WI38 (cell line): ENCODE results near the gene INSRR.

ENCODE experiments used
- H3K4me3 ChIP-seq: 2 replicates; pipeline ENCODE4 v1.5.1; 2011; ENCODE audit warnings: low read depth, mild to moderate bottlenecking, control low read depth, low read length
- TF ChIP-seq, protein P1 (sequence below): IDR thresholded peaks from 2 replicates; pipeline ENCODE4 v1.5.1; 2012; ENCODE audit warnings: low read depth, mild to moderate bottlenecking, control low read depth, low read length

Gene INSRR

DNA sequence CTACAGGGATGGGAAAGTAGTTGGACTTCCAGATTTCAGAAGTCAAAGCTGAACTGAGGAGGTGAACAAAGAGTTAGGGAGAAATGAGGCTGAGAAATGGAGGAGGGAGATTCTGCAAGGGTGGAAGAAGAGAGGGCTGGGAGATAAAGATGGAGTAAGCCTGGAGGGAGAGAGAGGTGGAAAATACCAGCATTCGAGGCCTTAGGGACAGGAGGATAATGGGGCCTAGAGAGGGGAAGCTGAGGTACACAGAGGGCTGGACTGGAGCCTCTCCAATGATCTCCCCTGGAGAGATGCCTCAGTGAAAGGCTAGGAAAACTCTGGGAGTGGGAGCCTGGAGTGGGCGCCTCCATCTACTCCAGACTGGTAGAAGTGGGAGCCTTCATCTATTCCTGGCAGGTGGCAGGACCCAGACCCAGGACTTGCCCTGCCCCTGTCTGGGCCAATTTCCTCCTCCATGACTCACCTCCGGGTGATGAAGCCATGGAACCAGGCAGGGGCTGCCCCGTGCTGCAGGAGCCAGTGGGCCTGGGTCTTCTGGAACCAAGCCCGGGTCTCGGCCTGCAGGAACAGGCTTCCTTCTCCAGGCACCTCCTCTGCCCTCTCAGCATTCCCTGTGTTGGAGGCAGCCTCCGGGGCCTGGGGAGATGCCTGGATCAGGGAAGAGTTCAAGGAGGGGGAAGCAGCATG lies 44.2 kb downstream of the INSRR start:
- TF ChIP-seq, protein P1, sequence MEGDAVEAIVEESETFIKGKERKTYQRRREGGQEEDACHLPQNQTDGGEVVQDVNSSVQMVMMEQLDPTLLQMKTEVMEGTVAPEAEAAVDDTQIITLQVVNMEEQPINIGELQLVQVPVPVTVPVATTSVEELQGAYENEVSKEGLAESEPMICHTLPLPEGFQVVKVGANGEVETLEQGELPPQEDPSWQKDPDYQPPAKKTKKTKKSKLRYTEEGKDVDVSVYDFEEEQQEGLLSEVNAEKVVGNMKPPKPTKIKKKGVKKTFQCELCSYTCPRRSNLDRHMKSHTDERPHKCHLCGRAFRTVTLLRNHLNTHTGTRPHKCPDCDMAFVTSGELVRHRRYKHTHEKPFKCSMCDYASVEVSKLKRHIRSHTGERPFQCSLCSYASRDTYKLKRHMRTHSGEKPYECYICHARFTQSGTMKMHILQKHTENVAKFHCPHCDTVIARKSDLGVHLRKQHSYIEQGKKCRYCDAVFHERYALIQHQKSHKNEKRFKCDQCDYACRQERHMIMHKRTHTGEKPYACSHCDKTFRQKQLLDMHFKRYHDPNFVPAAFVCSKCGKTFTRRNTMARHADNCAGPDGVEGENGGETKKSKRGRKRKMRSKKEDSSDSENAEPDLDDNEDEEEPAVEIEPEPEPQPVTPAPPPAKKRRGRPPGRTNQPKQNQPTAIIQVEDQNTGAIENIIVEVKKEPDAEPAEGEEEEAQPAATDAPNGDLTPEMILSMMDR: no peak
- no peak overlapping the region for H3K4me3 ChIP-seq

DNA sequence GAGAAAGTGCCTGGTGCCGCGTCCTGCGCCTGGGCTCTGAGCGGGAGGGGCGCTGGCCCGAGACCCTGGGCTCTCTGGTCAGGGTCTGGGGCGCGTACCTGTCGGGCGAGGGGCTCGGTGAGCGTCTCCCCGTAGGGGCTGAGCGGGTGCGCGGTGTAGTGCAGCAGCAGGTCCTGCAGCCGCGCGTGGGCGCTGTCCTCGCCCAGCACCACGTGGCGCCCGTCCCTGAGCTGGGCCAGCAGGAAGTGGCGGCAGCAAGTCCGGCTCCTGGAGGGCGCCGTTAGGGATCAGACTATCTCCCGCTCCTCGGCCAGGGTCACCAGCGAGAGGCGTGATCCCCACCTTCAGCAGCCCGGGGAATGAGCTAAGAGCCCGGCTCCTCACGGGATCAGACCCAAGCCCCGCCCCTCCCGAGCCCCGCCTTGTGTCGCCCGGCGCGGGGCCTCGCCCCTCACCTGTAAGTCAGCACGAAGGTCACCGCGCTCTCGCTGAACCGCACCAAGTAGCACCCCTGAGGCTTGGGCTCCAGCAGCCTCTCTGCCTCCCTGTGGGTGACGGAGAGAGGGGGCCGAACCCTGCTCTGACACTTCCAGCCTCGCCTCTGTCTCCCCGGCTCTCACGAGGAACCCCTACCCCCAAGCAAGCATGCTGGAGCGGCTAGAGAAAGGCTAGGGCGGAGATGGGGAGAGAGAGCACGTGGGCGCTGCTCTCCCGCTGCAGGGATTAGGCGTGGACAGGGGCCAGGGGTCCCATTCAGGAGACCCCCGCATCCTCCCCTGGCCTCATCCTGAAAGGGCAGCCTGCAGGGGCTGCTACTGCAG lies 45.0 kb downstream of the INSRR start:
- TF ChIP-seq, protein P1: peak; percentile 33
- H3K4me3 ChIP-seq: no peak overlapping the region

DNA sequence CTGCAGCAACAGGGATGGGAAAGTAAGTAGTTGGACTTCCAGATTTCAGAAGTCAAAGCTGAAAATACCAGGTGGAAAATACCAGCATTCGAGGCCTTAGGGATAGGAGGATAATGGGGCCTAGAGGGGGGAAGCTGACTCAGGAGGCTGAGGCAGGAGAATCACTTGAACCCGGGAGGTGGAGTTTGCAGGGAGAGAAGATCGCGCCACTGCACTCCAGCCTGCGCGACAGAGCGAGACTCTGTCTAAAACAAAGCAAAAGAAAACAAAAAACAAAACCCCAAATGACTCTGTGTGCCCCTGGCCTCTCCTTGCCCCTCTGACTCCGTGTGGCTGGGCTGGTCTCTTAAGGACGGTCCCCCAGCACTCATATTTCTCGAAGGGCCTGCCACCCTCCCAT lies 45.6 kb downstream of the INSRR start:
- no peak overlapping the region for H3K4me3 ChIP-seq
- TF ChIP-seq, protein P1: no peak

DNA sequence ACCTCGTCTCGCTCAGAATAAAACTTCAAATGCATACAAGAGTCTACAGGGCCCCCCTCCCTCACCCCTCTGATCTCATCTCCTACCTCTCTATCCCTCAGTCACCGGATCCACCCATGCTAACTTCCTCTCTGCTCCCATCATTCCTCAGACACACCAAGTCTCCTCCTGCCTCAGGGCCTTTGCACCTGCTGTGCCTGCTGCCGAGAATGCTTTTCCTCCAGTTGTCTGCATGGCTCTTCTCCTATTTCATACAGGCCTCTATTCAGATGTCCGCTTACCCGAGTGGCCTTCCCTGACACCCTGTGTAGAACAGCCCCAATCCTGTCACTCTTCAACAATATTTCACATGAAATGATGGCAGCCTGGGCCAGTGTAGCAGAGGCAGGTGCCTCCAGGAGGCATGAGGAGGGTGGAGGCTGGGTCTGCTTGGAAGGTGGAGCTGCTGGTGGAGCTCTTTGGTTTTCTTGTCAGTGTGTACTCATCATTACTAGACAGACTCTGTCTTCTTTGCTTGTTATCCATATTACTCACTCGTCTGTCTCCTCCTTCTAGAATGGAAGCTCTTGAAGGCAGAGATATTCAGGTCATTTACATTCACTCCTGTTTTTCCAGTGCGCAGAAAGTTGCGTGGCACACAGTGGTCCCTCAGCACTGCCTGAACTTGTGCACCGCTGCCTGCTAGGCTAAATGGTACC lies 46.5 kb downstream of the INSRR start:
- TF ChIP-seq, protein P1: no peak
- H3K4me3 ChIP-seq: no peak overlapping the region

DNA sequence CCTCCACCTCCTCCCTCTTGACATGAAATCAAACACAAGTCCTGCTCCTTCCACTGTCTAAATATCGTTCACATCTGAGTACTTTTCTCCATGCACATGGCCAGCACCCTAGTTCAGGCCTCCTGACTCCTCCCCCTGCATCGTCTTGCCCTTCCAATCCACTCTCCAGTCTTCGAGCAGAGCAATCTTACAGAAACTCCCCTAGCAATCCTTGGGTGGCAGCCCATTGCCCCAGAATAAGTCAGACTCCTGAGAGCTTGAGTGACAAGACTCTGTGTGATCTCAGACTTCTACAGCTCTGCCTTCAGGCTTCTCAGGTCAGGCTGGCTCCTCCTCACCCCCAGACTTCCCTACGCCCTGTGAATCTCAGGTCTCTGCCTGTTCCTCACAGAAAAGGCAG lies 47.7 kb downstream of the INSRR start:
- H3K4me3 ChIP-seq: no peak overlapping the region
- TF ChIP-seq, protein P1: no peak

DNA sequence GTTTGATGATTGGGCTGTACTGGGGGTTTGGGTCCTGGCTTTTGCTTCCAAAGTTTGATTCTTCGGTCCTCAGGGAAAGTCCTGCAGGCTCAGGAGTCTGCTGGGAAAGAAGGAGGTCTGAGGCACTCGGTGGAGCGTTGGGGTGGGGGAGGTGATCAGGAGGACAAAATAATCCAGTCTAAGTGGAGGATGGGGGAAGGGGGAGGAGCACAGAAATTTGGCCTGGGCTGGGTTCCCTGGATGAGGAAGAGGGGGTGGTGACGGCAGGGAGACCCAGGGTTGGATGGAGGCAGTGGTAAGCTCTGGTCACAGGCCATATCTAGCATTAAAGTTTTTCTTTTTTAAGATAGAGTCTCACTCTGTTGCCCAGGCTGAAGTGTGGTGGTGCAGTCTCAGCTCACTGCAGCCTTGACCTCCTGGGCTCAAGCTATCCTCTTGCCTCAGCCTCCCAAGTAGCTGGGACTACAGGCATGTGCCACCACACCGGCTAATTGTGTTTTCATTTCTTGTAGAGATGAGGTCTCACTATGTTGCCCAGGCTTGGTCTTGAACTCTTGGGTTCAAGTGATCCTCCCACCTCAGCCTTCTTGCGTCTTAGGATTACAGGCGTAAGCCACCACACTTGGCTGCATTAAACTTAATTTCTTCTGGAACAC lies 49.1 kb downstream of the INSRR start:
- TF ChIP-seq, protein P1: no peak

More for the DNA sequence above, 49.1 kb downstream of the INSRR start:
- no peak overlapping the region for H3K4me3 ChIP-seq
